Astrocyte of the spinal cord (primary cell): Measurements from ENCODE around the gene NRAP.

Experiments
- DNase-seq: peaks from one replicate; pipeline ENCODE4 v3.0.0; 2011; ENCODE audit warnings: low read depth, low spot score
- H3K4me3 ChIP-seq: 2 replicates; pipeline ENCODE4 v1.5.1; 2011; ENCODE audit warnings: low read depth, mild to moderate bottlenecking, low read length, moderate library complexity
- CTCF ChIP-seq: IDR thresholded peaks from 2 replicates; pipeline ENCODE4 v1.5.1; 2012; ENCODE audit warnings: low read depth, mild to moderate bottlenecking, low read length, inconsistent platforms
- in situ Hi-C: cut with HindIII; loops from 2 replicates; pipeline ENCODE4 v1.10.0; 2017; ENCODE audit warnings: low sequenced_read_pairs

NRAP gene

GRCh38 chr10:113628607-113629153, 35.2 kb downstream of the NRAP start:
- H3K4me3 ChIP-seq: no peak overlapping the region
- TF ChIP-seq CTCF: no peak
- in situ Hi-C loops: no loop called here
- DNase-seq: no peak

GRCh38 chr10:113627836-113628235, 36.0 kb downstream of the NRAP start:
- H3K4me3 ChIP-seq: no peak overlapping the region
- TF ChIP-seq CTCF: no peak
- in situ Hi-C loops: no loop called here
- no peak for DNase-seq

GRCh38 chr10:113626809-113627355, 37.0 kb downstream of the NRAP start:
- DNase-seq: no peak
- H3K4me3 ChIP-seq: no peak overlapping the region
- TF ChIP-seq CTCF: no peak
- in situ Hi-C loops: no loop called here

GRCh38 chr10:113625461-113626186, 38.2 kb downstream of the NRAP start:
- in situ Hi-C loops: no loop called here
- no peak for TF ChIP-seq CTCF
- H3K4me3 ChIP-seq: no peak overlapping the region
- DNase-seq: no peak

- no peak for TF ChIP-seq CTCF
- no peak overlapping the region for H3K4me3 ChIP-seq
- DNase-seq: no peak
- in situ Hi-C loops: no loop called here
These were observed 41.0 kb downstream of the NRAP start for GRCh38 chr10:113622831-113623230.

GRCh38 chr10:113621799-113622198, 42.0 kb downstream of the NRAP start:
- no peak overlapping the region for H3K4me3 ChIP-seq
- no peak for DNase-seq
- in situ Hi-C loops: no loop called here
- TF ChIP-seq CTCF: no peak
